Measurements from ENCODE around the gene ADCY10. TPM values are rescaled to one million over a fixed set of nuclear protein-coding genes. Genes with fewer than 3 reads are reported as not detected.

ADCY10 gene
- polyA plus RNA-seq, 3 donors = 0.09 TPM; not detected in 2

DNA sequence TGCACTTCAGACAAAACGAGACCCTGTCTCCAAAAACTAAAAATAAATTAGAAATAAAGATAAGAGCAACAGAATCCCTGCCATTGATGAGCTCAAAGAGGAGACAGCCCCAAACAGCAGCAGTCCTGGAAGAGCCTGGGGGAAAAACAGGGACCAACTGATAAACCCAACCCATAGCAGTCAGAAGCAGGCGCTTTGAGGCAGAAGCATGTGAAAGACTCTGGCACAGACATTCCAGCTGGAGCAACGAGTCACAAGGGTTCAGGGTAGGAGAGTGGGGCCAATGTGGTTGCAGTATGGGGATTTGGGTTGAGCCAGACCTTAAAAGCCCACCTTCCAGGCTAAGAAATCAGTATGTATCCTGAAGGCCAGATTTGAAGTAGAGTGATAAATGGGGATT is 113.7 kb downstream of the ADCY10 start:
- 100% methylated on average over 1 of the region's 3 CpGs for WGBS (ENCODE audit: insufficient coverage)
- TF ChIP-seq, protein P1, sequence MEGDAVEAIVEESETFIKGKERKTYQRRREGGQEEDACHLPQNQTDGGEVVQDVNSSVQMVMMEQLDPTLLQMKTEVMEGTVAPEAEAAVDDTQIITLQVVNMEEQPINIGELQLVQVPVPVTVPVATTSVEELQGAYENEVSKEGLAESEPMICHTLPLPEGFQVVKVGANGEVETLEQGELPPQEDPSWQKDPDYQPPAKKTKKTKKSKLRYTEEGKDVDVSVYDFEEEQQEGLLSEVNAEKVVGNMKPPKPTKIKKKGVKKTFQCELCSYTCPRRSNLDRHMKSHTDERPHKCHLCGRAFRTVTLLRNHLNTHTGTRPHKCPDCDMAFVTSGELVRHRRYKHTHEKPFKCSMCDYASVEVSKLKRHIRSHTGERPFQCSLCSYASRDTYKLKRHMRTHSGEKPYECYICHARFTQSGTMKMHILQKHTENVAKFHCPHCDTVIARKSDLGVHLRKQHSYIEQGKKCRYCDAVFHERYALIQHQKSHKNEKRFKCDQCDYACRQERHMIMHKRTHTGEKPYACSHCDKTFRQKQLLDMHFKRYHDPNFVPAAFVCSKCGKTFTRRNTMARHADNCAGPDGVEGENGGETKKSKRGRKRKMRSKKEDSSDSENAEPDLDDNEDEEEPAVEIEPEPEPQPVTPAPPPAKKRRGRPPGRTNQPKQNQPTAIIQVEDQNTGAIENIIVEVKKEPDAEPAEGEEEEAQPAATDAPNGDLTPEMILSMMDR (IDR thresholded peaks at IDR 0.05) = no peak
- no peaks in the 10 kb centered on the region for H3K27me3 Mint-ChIP-seq (ENCODE audit: low read depth in 3 of 3)
- no peaks in the 10 kb centered on the region for H3K9me3 ChIP-seq (replicated peaks in 1 of 2; ENCODE audit: control insufficient read depth in 1 of 2, insufficient read depth in 1 of 2, low read length in 2 of 2)
- peaks cover 16 to 24% of the 10 kb centered on the region in 2 donors for H3K4me1 ChIP-seq (ENCODE audit: control insufficient read depth in 1 of 2, insufficient read depth in 2 of 2, low read length in 2 of 2)
- no peak overlapping the region for H3K9ac ChIP-seq (ENCODE audit: insufficient read depth, low read length, poor library complexity, severe bottlenecking)
- DNase-seq = no peak
- H3K4me3 ChIP-seq (replicated peaks in 1 of 3; ENCODE audit: low read depth in 2 of 3, low read length in 3 of 3) = no peak overlapping the region
- H3K27me3 ChIP-seq (ENCODE audit: control insufficient read depth in 2 of 2, insufficient read depth in 2 of 2, low read length in 2 of 2) = no peaks in the 10 kb centered on the region
- no peaks in the 10 kb centered on the region for H3K79me2 ChIP-seq (ENCODE audit: insufficient read depth, low read length)
- H3K4me3 Mint-ChIP-seq = no peak overlapping the region
- no peaks in the 10 kb centered on the region for H3K36me3 ChIP-seq (replicated peaks in 1 of 2; ENCODE audit: control insufficient read depth in 1 of 2, insufficient read depth in 2 of 2, low read length in 2 of 2)
- H3K4me2 ChIP-seq (replicated peaks; ENCODE audit: extremely low read depth, low read length, poor library complexity, severe bottlenecking) = no peak overlapping the region
- H3K9me3 Mint-ChIP-seq = no peaks in the 10 kb centered on the region
- intact Hi-C loops (cut with micrococcal nuclease) = loop anchor here (5.0 kb wide), 1 partner anchor 78 kb away; the partner anchor contains the start of gene MPZL1 (in 2 of the 2)
- H4K20me1 ChIP-seq (ENCODE audit: insufficient read depth, low read length) = no peaks in the 10 kb centered on the region
- H2AFZ ChIP-seq (ENCODE audit: insufficient read depth, low read depth, low read length, poor library complexity, severe bottlenecking) = no peak overlapping the region
- H3K4me1 Mint-ChIP-seq = peaks cover 27% of the 10 kb centered on the region
- no peaks in the 10 kb centered on the region for H3K36me3 Mint-ChIP-seq
- H3K27ac Mint-ChIP-seq = no peak overlapping the region
- H3K27ac ChIP-seq (ENCODE audit: low read depth in 1 of 2, low read length in 2 of 2) = no peak overlapping the region

DNA sequence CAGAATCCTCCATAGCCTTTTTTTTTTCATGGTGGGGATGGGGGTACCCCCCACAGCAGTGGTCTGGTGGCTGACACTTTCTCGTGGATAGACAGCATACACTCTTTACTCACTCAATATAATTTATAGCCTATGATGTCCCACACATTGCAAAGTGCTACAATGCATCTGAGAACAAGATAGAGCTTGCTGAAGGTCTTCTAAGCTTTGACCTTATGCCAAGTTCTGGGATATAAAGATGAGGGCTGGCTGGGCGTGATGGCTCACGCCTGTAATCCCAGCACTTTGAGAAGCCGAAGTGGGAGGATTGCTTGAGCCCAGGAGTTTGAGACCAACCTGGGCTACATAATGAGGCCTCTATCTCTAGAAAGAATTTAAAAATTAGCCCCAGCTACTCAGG is 114.2 kb downstream of the ADCY10 start:
- no peaks in the 10 kb centered on the region for H3K79me2 ChIP-seq (ENCODE audit: insufficient read depth, low read length)
- Mint-ChIP-seq H3K27me3 (ENCODE audit: low read depth in 3 of 3) (no peaks in the 10 kb centered on the region), H3K9me3 (no peaks in the 10 kb centered on the region), H3K4me3 (no peak overlapping the region), H3K4me1 (peaks cover 22% of the 10 kb centered on the region), H3K36me3 (no peaks in the 10 kb centered on the region), H3K27ac (no peak overlapping the region)
- intact Hi-C loops (cut with micrococcal nuclease) = loop anchor here (5.0 kb wide), 1 partner anchor 77 kb away; the partner anchor contains the start of gene MPZL1 (in 2 of the 2)
- peaks cover 11 to 19% of the 10 kb centered on the region in 2 donors for H3K4me1 ChIP-seq (ENCODE audit: control insufficient read depth in 1 of 2, insufficient read depth in 2 of 2, low read length in 2 of 2)
- no peak for DNase-seq
- TF ChIP-seq, protein P1 (IDR thresholded peaks at IDR 0.05) = no peak
- H3K4me3 ChIP-seq (replicated peaks in 1 of 3; ENCODE audit: low read depth in 2 of 3, low read length in 3 of 3) = no peak overlapping the region
- no CpG with 5 or more reads among the region's 4 CpGs for WGBS (ENCODE audit: insufficient coverage)
- no peaks in the 10 kb centered on the region for H3K27me3 ChIP-seq (ENCODE audit: control insufficient read depth in 2 of 2, insufficient read depth in 2 of 2, low read length in 2 of 2)
- no peaks in the 10 kb centered on the region for H3K9me3 ChIP-seq (replicated peaks in 1 of 2; ENCODE audit: control insufficient read depth in 1 of 2, insufficient read depth in 1 of 2, low read length in 2 of 2)
- H3K4me2 ChIP-seq (replicated peaks; ENCODE audit: extremely low read depth, low read length, poor library complexity, severe bottlenecking) = no peak overlapping the region
- no peak overlapping the region for H3K9ac ChIP-seq (ENCODE audit: insufficient read depth, low read length, poor library complexity, severe bottlenecking)
- H3K27ac ChIP-seq (ENCODE audit: low read depth in 1 of 2, low read length in 2 of 2) = no peak overlapping the region
- no peak overlapping the region for H2AFZ ChIP-seq (ENCODE audit: insufficient read depth, low read depth, low read length, poor library complexity, severe bottlenecking)
- no peaks in the 10 kb centered on the region for H3K36me3 ChIP-seq (replicated peaks in 1 of 2; ENCODE audit: control insufficient read depth in 1 of 2, insufficient read depth in 2 of 2, low read length in 2 of 2)
- no peaks in the 10 kb centered on the region for H4K20me1 ChIP-seq (ENCODE audit: insufficient read depth, low read length)

All from CD14-positive monocyte (primary cell).